HG03196 (cell line): Measurements from ENCODE around the gene DDIAS.
"Not testable (repeated sequence)": the region's sequence is repeated elsewhere in the genome, so short reads cannot be mapped to it uniquely, and the experiment has no call there.

ENCODE experiments used
- ATAC-seq: cut with Tn5 transposase; IDR thresholded peaks from one replicate; pipeline ENCODE4 v1.9.1; 2021; ENCODE audit not compliant: unreplicated experiment

Gene DDIAS

DNA sequence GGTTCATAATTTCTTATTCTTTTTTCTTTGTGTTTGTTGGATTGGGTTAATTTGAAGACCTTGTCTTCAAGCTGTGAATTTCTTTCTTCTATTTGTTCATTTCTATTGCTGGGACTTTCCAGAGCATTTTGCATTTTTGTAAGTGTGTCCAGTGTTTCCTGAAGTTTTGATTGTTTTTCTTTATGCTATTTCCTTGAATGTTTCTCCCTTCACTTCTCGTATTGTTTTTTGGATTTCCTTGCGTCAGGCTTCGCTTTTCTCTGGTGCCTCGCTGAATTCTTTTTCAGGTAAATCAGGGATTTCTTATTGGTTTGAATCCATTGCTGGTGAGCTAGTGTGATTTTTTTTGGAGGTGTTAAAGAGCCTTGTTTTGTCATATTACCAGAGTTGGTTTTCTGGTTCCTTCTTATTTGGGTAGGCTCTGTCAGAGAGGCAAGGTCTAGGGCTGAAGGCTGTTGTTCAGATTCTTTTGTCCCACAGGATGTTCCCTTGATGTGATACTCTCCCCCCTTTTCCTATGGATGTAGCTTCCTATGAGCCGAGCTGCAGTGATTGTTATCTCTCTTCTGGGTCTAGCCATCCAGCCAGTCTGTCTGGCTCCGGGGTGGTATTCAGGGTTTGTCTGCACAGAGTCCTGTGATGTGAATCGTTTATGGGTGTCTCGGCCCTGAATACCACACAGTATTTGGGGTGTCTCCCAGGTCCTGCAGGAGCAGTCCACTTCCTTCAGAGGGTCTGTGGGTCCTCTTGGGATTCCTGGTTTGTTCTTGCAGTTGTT, 21.0 kb downstream of the DDIAS start:
- not testable (repeated sequence) for ATAC-seq

DNA sequence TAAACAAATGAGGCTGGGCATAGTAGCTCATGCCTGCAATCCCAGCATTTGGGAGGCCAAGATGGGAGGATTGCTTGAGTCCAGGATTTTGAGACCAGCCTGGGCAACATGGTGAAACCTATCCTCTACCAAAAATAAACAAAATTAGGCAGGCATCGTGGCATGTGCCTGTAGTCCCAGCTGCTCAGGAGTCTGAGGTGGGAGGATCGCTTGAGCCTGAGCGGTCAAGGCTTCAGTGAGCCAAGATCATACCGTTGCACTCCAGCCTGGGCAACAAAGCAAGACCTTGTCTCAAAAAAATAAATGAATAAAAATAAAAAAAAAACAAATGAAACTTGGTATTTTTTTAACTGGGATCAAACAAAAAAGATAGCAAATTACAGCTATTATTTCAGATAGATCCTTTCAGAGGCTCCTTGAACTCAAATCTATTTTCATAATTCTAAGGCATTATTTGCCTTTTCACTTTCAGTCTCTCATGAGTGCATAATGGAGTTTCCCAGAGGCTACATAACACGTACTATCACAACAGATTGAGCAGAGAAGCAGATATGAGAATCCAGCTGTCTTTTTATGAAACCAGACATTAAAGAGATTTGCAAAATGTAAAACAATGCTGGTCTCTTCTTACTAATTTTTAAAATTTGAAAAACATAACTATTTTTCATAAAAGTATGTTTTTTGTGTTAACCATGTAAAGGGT, 23.1 kb downstream of the DDIAS start:
- ATAC-seq: no peak

GRCh38 chr11:82927264-82927880, 25.8 kb downstream of the DDIAS start:
- ATAC-seq: peak; percentile 63

- no peak for ATAC-seq
Measured at GRCh38 chr11:82929121-82929520, 27.6 kb downstream of the DDIAS start.

GRCh38 chr11:82930229-82930628, 28.7 kb downstream of the DDIAS start:
- ATAC-seq: no peak

GRCh38 chr11:82930734-82931133, 29.2 kb downstream of the DDIAS start:
- ATAC-seq: no peak

- ATAC-seq: no peak
Measured at GRCh38 chr11:82932564-82932963, 31.0 kb downstream of the DDIAS start.

DNA sequence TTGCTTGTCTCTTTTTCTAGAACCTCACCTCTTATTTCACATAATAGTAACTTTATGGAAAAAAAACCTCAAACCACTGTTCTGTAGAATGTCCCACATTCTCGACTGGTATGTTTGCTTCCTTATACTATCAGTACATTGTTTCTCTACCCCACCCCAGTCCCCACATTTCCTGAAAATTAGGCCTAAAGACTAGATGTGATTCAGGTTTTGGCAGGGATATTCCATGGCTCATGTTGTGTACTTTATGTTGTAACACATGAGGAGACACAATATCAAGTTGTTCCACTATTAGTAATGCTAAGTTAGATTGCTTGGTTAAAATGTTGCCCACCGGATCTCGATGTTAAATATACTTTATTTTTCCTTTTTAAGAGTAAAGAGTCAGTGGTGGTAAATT, 34.7 kb downstream of the DDIAS start:
- no peak for ATAC-seq

DNA sequence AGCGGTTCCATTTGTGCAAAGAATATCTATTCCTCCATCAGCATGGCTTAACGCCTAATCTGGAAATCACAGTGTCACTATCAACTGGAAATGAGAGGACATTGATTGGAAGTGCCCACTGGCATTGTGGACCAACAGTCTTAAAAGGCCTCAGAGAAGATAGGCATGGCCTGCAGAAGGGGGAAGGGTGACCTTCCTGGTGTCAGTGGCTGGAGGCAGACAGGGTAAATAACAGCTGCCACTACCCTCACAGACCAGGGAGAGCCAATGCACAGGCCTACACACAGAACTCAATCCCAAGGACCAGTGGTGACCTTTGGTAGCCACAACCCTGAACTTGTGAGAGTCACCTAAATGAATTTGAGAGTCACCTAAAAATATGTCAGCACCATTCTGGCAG, 36.0 kb downstream of the DDIAS start:
- no peak for ATAC-seq

DNA sequence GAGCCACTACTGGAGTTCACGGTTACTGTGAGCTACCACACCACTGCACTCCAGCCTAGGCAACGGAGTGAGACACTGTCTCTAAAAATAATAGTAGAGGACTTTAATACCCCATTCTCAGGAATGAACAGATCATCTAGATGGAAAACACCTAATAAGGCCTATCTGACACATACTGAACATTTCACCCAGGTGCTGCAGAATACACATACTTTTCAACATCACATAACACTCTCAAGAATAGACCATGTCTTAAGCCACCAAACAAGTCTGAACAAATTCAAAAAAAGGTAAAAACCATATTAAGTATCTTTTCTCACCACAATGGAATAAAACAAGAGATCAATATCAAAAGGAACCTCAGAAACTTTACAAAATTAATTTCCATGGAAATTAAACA, 37.9 kb downstream of the DDIAS start:
- no peak for ATAC-seq

DNA sequence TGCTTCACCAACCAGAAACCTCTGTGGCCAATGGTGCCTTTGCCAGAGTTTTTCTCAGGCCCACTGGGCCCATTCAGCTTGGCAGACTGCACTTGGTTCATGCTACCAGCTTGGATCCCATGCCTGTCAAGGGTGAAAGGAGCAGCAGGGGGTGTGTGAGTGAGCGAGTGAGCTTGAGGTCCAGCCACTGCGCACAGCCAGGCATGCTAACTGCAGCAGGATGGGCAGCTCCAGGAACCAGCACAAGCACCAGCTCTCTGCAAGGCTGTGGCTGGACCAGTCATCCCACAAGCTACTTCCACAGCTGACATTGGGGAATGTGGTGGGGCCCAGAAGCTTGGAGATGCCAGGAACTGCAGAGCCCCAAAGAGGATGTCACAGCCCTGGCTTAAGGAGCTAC, 40.8 kb downstream of the DDIAS start:
- no peak for ATAC-seq

DNA sequence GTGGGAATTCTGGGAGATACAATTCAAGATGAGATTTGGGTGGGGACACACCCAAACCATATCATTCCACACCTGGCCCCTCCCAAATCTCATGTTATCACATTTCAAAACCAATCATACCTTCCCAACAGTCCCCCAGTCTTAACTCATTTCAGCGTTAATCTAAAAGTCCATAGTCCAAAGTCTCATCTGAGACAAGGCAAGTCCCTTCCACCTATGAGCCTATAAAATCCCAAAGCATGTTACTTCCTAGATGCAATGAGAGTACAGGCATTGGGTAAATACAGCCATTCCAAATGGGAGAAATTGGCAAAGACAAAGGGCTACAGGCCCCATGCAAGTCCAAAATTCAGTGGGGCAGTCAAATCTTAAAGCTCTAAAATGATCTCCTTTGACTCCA, 41.9 kb downstream of the DDIAS start:
- ATAC-seq: not testable (repeated sequence)

GRCh38 chr11:82944198-82944597, 42.7 kb downstream of the DDIAS start:
- ATAC-seq: no peak

DNA sequence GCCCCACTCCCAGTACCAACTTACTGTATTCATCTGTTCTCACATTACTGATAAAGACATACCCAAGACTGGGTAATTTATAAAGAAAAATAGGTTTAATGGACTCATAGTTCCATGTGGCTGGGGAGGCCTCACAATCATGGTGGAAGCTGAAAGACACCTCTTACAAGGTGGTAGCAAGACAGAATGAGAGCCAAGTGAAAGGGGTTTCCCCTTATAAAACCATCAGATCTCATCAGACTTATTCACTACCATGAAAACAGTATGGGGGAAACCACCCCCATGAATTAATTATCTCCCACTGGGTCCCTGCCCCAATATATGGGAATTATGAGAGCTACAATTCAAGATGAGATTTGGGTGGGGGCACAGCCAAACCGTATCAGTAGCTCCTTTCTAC, 43.5 kb downstream of the DDIAS start:
- not testable (repeated sequence) for ATAC-seq

- ATAC-seq: no peak
Measured at GRCh38 chr11:82945682-82946081, 44.1 kb downstream of the DDIAS start.

- no peak for ATAC-seq
Measured at GRCh38 chr11:82949352-82949751, 47.8 kb downstream of the DDIAS start.

DNA sequence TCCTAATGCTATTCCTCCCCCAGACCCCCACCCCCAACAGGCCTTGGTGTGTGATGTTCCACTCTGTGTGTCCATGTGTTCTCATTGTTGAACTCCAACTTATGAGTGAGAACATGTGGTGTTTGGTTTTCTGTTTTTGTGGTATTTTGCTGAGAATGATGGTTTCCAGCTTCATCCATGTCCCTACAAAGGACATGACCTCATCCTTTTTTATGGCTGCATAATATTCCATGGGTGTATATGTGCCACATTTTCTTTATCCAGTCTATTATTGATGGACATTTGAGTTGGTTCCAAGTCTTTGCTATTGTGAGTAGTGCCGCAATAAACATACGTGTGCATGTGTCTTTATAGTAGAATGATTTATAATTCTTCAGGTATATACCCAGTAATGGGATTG, 49.0 kb downstream of the DDIAS start:
- not testable (repeated sequence) for ATAC-seq

DNA sequence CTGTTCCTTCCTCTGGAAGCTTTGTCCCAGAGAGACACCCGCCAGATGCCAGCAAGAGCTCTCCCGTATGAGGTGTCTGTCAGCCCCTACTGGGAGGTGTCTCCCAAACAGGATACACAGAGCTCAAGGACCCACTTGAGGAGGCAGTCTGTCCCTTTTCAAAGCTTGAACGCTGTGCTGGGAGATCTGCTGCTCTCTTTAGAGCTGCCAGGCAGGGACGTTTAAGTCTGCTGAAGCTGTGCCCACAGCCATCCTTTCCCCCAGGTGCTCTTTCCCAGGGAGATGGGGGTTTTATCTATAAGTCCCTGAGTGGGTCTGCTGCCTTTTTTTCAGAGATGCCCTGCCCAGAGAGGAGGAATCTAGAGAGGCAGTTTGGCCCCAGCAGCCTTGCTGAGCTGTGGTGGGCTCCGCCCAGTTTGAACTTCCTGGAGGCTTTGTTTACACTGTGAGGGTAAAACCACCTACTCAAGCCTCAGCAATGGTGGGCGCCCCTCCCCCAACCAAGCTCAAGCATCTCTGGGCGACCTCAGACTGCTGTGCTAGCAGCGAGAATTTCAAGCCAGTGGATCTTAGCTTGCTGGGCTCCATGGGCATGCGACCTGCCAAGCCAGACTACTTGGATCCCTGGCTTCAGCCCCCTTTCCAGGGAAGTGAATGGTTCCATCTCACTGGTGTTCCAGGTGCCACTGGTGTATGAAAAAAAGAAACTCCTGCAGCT, 54.4 kb downstream of the DDIAS start:
- not testable (repeated sequence) for ATAC-seq

GRCh38 chr11:82959987-82960778, 58.6 kb downstream of the DDIAS start:
- ATAC-seq: peak; percentile 94

- peak; percentile 31 for ATAC-seq
Measured at GRCh38 chr11:82960779-82961143, 59.2 kb downstream of the DDIAS start.

- not testable (repeated sequence) for ATAC-seq
Measured at GRCh38 chr11:82962021-82962420, 60.5 kb downstream of the DDIAS start.
